K562 (cell line): ENCODE data around the gene TSTD1. TPM values are rescaled to one million over a fixed set of nuclear protein-coding genes. Genes with fewer than 3 reads are reported as not detected.

Experiments used
- BRCA1 ChIP-seq, 2 experiments: fragments of 450-650 bp in 1 of 2; sonication (generic) in 1 of 2; formaldehyde crosslinking in 1 of 2; IDR thresholded peaks; 2 replicates each; pipeline versions ENCODE4 v1.5.0 to v1.6.1; 2017 to 2020; ENCODE audit warnings: mild to moderate bottlenecking in 1 of 2, missing genetic modification reagents in 1 of 2
- CBFA2T3 ChIP-seq: fragments of 450-650 bp; IDR thresholded peaks from 2 replicates; pipeline ENCODE4 v1.6.1; 2017
- ETV1 ChIP-seq: fragments of 450-650 bp; conservative IDR thresholded peaks from 2 replicates; pipeline ENCODE4 v1.6.1; 2016; ENCODE audit warnings: missing genetic modification characterization, control low read depth, low read depth, missing compliant biosample characterization
- KLF1 ChIP-seq: fragments of 450-650 bp; IDR thresholded peaks from 2 replicates; pipeline ENCODE4 v1.6.1; 2016; ENCODE audit warnings: missing genetic modification characterization, missing compliant biosample characterization
- OTX1 ChIP-seq: fragments of 450-650 bp; formaldehyde crosslinking; IDR thresholded peaks from 2 replicates; pipeline ENCODE4 v1.4.0; 2022; ENCODE audit warnings: mild to moderate bottlenecking
- PRMT5 ChIP-seq: sonication (generic); formaldehyde crosslinking; IDR thresholded peaks from 2 replicates; pipeline ENCODE4 v1.5.0; 2020; ENCODE audit warnings: missing genetic modification reagents
- SMC3 ChIP-seq: conservative IDR thresholded peaks from 2 replicates; pipeline ENCODE4 v1.6.1; 2011; ENCODE audit warnings: low read depth, low read length, improper control_type of control experiment; ENCODE audit not compliant: insufficient read depth
- YY1 ChIP-seq, 3 experiments: IDR thresholded peaks; 2 replicates each; pipeline ENCODE4 v1.6.1; 2011; ENCODE audit warnings: low read length in 2 of 3, mild to moderate bottlenecking in 2 of 3, moderate library complexity in 2 of 3, borderline replicate concordance in 1 of 3, control low read depth in 1 of 3, low read depth in 1 of 3; ENCODE audit not compliant: insufficient read depth in 3 of 3, insufficient replicate concordance in 2 of 3, control insufficient read depth in 1 of 3, insufficient read length in 1 of 3; ENCODE audit errors: extremely low read depth in 1 of 3
- ZNF143 ChIP-seq: sonication (generic); formaldehyde crosslinking; IDR thresholded peaks from 2 replicates; pipeline ENCODE4 v1.9.0; 2022; ENCODE audit warnings: mild to moderate bottlenecking, missing genetic modification reagents
- ZNF232 ChIP-seq: sonication (generic); formaldehyde crosslinking; IDR thresholded peaks from 2 replicates; pipeline ENCODE4 v1.8.0; 2022; ENCODE audit warnings: mild to moderate bottlenecking, missing genetic modification reagents
- polyA plus RNA-seq, 8 experiments: library from polyadenylated mRNA; depleted of rRNA in 4 of 8; stranded (reverse) in 5 of 8; unstranded in 3 of 8; fragments of >200 nt; fragmentation: Nextera tagmentation in 2 of 8; fragmentation: Illumina TruSeq in 1 of 8; extraction: Ambion mirVana in 2 of 8; extraction: Trizol in 1 of 8; gene quantifications; 2 replicates each; pipeline versions ENCODE4 v1.2.1 to v1.2.3, GENCODE V29; 2011 to 2014; ENCODE audit warnings: inconsistent platforms in 1 of 8, missing spikeins in 1 of 8
- total RNA-seq, 7 experiments: library from RNA; depleted of rRNA in 6 of 7; stranded (reverse); fragments of >200 nt in 6 of 7; fragmentation: Illumina TruSeq in 2 of 7; extraction: Trizol in 2 of 7; gene quantifications; 2 replicates each; pipeline versions ENCODE4 v1.2.1 to v1.2.3, GENCODE V29; 2011 to 2021; ENCODE audit warnings: low replicate concordance in 1 of 7
- TF ChIP-seq, protein P1 (sequence below): sonication (generic); formaldehyde crosslinking; IDR thresholded peaks from 2 replicates; pipeline ENCODE4 v1.8.1; 2023; ENCODE audit warnings: missing genetic modification reagents, mild to moderate bottlenecking, borderline replicate concordance
- TF ChIP-seq, protein P2 (sequence below), 3 experiments: fragments of 200-800 bp in 1 of 3; sonication (Bioruptor generic) in 1 of 3; sonication (generic) in 1 of 3; formaldehyde crosslinking in 1 of 3; IDR thresholded peaks; 2 replicates each; pipeline versions ENCODE4 v1.6.1 to v1.8.0; 2016 to 2022; ENCODE audit warnings: mild to moderate bottlenecking in 2 of 3, missing compliant biosample characterization in 2 of 3, missing genetic modification characterization in 2 of 3, missing genetic modification reagents in 1 of 3
- TF ChIP-seq, protein P3 (sequence below): fragments of 450-650 bp; formaldehyde crosslinking; IDR thresholded peaks from 2 replicates; pipeline ENCODE4 v1.4.0; 2020; ENCODE audit warnings: mild to moderate bottlenecking, moderate library complexity

The TSTD1 gene
- total and polyA plus RNA-seq, 9 of the 15 experiments (the other 6 are each of a cell fraction or from before 2014, with no cell fraction given): 0.23 to 0.53 TPM; not detected in 7

DNA sequence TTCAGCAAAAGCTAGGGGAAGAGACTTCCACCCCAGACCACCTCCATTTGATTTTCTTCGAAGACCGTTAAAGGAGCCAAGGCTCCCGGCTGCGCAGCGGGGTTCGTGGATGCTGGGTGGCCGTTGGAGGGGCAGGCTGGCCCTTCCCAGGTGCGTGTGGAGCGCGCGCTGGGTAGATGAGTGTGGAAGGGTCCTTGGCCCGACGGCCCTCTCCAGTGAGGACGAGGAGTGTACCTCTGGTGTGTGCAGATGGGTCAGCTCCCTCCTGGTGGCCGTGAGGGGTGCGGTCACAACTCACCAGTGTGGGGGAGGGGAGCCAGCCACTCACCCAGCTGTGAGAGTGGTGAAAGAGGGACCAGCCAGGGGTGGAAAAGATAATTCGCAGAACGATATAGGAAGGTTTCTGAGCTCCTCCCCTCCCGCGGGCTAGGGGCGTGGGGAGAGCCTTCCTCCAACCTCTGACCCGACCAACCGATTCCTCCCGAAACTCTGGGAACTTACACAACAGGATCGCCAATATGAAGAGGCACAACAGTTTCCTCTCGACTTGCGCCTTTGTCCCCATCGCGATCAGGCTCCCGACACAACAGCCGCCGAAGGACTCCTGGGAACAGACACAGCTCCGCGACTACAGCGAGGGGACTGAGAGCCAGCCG, 18.1 kb downstream of the TSTD1 start, which contains the start of gene F11R (continued):
- TF ChIP-seq, protein P1, sequence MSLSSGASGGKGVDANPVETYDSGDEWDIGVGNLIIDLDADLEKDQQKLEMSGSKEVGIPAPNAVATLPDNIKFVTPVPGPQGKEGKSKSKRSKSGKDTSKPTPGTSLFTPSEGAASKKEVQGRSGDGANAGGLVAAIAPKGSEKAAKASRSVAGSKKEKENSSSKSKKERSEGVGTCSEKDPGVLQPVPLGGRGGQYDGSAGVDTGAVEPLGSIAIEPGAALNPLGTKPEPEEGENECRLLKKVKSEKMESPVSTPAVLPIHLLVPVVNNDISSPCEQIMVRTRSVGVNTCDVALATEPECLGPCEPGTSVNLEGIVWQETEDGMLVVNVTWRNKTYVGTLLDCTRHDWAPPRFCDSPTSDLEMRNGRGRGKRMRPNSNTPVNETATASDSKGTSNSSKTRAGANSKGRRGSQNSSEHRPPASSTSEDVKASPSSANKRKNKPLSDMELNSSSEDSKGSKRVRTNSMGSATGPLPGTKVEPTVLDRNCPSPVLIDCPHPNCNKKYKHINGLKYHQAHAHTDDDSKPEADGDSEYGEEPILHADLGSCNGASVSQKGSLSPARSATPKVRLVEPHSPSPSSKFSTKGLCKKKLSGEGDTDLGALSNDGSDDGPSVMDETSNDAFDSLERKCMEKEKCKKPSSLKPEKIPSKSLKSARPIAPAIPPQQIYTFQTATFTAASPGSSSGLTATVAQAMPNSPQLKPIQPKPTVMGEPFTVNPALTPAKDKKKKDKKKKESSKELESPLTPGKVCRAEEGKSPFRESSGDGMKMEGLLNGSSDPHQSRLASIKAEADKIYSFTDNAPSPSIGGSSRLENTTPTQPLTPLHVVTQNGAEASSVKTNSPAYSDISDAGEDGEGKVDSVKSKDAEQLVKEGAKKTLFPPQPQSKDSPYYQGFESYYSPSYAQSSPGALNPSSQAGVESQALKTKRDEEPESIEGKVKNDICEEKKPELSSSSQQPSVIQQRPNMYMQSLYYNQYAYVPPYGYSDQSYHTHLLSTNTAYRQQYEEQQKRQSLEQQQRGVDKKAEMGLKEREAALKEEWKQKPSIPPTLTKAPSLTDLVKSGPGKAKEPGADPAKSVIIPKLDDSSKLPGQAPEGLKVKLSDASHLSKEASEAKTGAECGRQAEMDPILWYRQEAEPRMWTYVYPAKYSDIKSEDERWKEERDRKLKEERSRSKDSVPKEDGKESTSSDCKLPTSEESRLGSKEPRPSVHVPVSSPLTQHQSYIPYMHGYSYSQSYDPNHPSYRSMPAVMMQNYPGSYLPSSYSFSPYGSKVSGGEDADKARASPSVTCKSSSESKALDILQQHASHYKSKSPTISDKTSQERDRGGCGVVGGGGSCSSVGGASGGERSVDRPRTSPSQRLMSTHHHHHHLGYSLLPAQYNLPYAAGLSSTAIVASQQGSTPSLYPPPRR: peak; percentile 35; the same call in 1 of the 2 replicates
- TF ChIP-seq CBFA2T3 (peak; percentile 92), ETV1 (tag) (0 out of 2 replicates have a peak, but pooled peaks have one; percentile 26), SMC3 (0 out of 2 replicates have a peak, but pooled peaks have one; percentile 33), YY1 (IDR thresholded peaks at IDR 0.05; ENCODE audit: borderline replicate concordance in 1 of 3, control insufficient read depth in 1 of 3, extremely low read depth in 1 of 3, insufficient read depth in 3 of 3, insufficient read length in 1 of 3, insufficient replicate concordance in 2 of 3, low read depth in 1 of 3, low read length in 2 of 3) (peak in 2 of 3 experiments; percentile 27 to 30), BRCA1 (IDR thresholded peaks at IDR 0.05) (no peak), BRCA1 (CRISPR knock-in tag; IDR thresholded peaks at IDR 0.05) (no peak), ZNF232 (0 out of 2 replicates have a peak, but pooled peaks have one; percentile 16), KLF1 (peak; percentile 54; the same call in 1 of the 2 replicates), OTX1 (CRISPR knock-in tag) (no peak), ZNF143 (CRISPR knock-in tag) (0 out of 2 replicates have a peak, but pooled peaks have one; percentile 8), PRMT5 (CRISPR knock-in tag) (no peak)
- TF ChIP-seq, protein P2, sequence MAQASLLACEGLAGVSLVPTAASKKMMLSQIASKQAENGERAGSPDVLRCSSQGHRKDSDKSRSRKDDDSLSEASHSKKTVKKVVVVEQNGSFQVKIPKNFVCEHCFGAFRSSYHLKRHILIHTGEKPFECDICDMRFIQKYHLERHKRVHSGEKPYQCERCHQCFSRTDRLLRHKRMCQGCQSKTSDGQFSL (CRISPR knock-in tag; IDR thresholded peaks at IDR 0.05): peak; percentile 71; the same call in 1 of the 2 replicates
- TF ChIP-seq, protein P2 (tag; IDR thresholded peaks at IDR 0.05): no peak
- TF ChIP-seq, protein P3, sequence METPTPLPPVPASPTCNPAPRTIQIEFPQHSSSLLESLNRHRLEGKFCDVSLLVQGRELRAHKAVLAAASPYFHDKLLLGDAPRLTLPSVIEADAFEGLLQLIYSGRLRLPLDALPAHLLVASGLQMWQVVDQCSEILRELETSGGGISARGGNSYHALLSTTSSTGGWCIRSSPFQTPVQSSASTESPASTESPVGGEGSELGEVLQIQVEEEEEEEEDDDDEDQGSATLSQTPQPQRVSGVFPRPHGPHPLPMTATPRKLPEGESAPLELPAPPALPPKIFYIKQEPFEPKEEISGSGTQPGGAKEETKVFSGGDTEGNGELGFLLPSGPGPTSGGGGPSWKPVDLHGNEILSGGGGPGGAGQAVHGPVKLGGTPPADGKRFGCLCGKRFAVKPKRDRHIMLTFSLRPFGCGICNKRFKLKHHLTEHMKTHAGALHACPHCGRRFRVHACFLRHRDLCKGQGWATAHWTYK (CRISPR knock-in tag): peak; percentile 74; the same call in 1 of the 2 replicates
